Dermis blood vessel endothelial cell (primary cell): ENCODE results near the gene PPP2R5C. TPM values are rescaled to one million over a fixed set of nuclear protein-coding genes. Genes with fewer than 3 reads are reported as not detected.
A peak's percentile ranks its signal among the peaks of the same experiment; 100 is the strongest.

Experiments
- DNase-seq: peaks from one replicate; pipeline ENCODE4 v3.0.0; 2010
- total RNA-seq: library from RNA; depleted of rRNA; stranded (reverse); fragments of >200 nt; gene quantifications from 2 replicates; pipeline ENCODE4 v1.2.3, GENCODE V29; 2014

The PPP2R5C gene
- total RNA-seq, 1 donor from 2014 or later: 80.8 TPM

DNA sequence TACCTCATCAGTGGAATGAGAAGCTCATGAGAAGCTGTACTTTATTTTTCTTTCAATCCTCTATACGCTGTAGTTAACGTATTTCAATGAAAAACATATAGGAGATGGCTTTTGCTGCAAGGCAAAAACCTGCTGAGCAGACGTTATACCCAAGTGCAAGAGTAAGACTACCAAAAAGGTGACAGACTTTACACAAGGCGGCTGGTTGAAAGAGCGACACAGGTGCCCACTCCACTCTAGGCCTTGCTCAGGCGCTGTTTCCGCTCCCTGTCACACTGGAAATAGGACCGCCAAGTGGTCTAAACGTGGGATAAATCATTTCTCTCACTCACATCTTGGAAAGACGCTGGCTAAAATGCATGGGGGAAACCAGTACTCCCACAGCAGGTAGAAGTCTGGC lies 54.5 kb downstream of the PPP2R5C start:
- DNase-seq: no peak

- no peak for DNase-seq
These were observed 56.0 kb downstream of the PPP2R5C start for GRCh38 chr14:101817501-101818001.

DNA sequence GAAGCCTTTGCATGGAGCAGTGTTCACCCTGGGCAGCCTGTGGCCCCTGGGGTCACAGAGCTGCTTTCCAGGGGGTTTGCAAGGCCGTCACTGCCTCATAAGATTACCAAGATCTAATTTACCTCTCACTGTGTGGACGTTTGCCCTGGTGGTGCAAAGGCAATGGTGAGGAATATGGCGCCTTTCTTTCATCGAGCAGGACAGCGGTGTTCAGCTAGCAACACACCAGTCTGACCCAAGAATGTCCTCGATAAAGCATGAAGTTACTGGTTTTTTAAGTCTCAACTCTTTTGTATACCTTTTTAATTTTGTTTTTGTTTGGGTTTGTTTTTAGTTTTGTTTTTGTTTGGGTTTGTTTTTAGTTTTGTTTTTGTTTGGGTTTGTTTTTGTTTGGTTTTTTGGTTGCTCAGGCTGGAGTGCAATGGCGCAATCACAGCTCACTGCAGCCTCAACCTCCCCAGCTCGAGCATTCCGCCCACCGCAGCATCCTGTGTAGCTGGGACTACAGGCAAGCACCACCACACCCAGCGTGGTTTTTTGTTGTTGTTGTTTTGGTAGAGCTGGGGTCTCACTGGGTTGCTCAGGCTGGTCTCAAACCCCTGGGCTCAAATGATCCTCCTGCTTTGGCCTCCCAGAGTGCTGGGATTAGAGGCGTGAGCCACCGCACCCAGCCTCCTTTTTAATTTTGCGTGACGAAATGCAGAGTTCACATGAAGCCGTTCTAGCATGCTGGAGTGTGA lies 57.9 kb downstream of the PPP2R5C start:
- DNase-seq: no peak

DNA sequence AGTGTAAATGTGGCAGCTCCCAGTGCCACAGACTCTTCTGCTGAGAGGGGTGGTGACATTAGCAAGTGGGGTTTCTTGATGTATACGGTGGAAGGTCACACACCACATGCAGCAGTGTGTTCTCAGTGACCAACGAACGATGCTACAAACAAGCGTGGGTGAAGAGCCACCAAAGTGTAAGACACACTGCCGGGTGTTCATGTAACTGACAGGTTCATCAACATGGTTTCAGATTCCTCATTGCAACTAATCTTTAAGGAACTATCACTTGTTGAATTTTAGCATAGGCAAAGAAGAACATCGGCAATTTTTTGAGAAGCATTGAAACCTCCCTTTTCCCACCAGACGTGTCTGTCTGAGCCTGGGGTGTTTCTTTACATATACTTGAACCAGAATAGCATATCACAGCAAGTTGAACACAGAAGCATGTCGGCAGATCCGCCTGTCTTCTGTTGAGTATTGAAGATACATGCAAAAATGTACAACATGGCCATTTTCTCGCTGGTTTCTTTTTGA lies 58.8 kb downstream of the PPP2R5C start:
- no peak for DNase-seq

GRCh38 chr14:101821528-101821927 lies 60.0 kb downstream of the PPP2R5C start:
- no peak for DNase-seq

DNA sequence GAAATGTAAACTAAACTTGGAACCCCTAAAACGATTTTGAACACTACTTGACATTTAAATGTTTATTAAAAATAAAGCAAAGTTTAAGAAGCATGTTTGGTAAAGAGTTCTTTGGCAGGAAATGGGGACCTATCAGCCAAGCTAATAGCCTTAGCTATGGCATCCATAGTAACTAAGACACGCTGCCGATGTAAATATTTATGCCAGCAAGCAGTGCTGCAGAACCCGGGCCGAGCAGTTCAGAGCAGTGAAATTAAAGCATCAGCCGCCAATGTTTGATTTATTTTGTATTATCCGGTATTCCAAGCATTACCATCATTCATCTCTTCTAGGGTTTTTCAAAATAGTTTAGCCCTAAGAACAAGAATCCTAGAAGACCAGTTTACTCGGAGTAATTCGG lies 61.6 kb downstream of the PPP2R5C start:
- no peak for DNase-seq

DNA sequence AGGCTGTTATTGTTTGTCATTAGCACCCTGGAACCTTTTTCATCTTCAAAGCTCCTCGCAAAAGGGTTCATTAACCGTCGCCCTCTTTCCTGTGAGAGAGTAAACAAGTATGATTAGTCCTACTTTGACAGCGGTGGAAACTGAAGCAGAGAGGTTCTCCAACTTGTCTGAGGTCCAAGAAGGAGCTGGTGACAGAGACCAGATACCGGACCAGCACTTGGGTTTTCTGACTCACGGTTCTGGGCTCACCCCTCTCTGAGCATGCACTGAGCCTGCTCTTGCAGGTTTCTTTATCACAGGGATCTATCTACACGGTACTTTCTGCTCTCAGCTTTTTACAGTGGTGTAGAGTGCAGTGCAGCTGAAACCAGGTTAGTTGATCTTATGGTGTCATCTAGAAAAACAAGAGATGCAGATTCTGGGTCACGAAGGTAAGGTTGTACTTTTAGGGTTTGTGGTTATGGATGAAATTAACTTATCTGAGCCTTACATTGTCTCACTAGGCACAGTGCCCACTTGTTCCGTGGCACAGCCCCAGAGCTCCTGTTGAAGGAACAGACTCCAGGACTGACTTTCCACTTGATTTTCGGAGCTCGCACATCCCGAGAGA lies 62.1 kb downstream of the PPP2R5C start:
- DNase-seq: no peak

DNA sequence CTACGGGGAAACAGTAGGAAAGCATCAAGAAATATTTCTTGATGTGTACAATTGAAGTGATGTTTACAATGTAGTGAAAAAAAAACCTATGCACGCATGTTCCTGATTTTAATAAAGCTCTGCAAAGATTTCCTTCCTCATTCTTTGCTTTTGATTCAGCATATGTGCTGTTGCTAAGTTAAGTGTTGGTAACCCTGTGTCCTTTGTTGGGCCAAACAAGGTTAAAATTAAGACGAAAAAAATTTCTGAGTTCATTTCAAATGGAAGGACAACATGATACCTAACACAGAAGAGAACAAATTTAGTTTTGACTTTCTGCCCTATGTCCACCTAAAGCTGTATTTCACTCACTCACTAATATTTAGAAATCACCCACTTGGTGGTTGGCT lies 62.8 kb downstream of the PPP2R5C start:
- DNase-seq: no peak

- no peak for DNase-seq
These were observed 64.3 kb downstream of the PPP2R5C start for GRCh38 chr14:101825797-101826196.

- no peak for DNase-seq
These were observed 64.8 kb downstream of the PPP2R5C start for GRCh38 chr14:101826351-101826750.

- no peak for DNase-seq
These were observed 65.8 kb downstream of the PPP2R5C start for GRCh38 chr14:101827286-101827685.

- DNase-seq: no peak
These were observed 66.5 kb downstream of the PPP2R5C start for GRCh38 chr14:101828046-101828445.

GRCh38 chr14:101830271-101830670 lies 68.8 kb downstream of the PPP2R5C start:
- DNase-seq: no peak

DNA sequence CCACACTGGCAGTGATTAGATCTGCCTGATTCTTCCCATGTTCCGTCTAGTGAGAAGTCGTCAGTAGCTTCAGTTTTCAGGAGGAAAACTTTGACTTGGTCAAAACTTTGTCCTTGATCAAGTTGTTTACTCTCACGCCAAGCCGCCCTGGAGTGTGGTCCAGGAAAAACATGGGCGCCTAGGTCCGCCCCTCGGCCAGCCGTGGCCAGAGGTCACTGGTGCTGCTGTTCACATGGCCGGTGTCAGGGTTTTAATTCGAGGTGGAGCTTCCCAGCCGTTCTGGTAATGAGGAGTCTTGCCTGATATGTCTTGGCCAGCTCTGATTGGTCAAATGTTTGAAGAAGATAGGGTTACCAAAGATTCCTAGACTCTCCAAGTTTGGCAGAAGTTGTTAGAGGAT lies 71.5 kb downstream of the PPP2R5C start:
- no peak for DNase-seq

- DNase-seq: no peak
These were observed 72.9 kb downstream of the PPP2R5C start for GRCh38 chr14:101834397-101834796.

DNA sequence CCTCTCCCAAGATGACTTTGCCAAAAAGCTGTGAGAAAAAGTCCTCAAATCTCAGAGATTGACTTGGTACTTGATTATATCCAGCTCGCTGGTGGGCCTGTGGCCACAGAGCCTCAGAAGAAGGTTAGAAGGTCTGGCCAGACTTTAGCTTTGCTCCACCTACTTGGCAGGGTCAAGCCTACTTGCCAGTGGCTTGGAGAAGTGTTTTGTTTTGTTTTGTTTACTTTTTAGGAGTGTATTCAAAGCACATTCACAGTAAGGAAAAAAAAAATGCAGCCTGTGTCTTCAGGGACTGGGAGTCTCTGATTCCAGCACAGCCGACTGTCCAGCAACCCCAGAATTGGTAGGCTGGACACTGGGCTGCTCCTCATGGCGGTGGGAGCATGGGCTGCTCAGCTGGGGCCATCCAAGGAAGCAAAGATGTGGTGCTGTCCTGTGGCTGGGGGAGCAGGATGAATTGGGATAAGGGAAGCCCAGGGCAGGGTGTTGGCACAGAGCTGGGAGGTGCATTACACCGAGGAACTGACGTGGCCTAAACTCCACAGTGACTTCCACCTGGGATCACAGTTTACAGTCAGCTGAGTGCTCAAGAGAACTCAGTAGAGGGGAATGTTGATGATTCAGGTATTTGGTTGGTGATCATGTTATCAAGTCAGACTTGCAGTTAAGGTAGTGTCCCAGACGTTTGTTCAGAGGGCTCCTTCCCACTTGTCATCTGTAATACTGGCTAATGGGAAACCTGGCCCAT lies 73.5 kb downstream of the PPP2R5C start:
- no peak for DNase-seq

DNA sequence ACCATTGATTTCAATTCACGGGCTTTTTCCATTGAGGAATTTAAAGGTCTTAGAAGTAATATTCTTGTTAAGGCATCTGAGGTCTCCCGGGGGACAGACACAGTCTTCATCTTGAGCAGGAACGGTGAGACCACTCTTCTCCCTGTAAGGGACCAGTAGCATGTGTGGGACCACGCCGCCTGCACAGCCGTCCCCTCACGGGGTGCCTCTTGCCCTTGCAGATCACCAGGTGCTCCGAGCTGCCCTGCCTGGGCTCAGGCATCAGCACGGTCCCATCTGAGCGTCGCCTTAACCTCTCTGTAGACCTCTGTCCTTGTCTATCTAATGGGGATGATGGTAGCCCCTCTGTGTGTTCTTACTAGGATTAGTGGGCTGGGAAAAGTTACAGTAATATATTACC lies 74.1 kb downstream of the PPP2R5C start:
- DNase-seq: no peak

- DNase-seq: peak; percentile 38
These were observed 74.6 kb downstream of the PPP2R5C start for GRCh38 chr14:101836135-101836534.

GRCh38 chr14:101838476-101838875 lies 77.0 kb downstream of the PPP2R5C start:
- no peak for DNase-seq

- no peak for DNase-seq
These were observed 77.7 kb downstream of the PPP2R5C start for GRCh38 chr14:101839236-101839635.

GRCh38 chr14:101839661-101840060 lies 78.2 kb downstream of the PPP2R5C start:
- DNase-seq: no peak

GRCh38 chr14:101840649-101841369 lies 79.3 kb downstream of the PPP2R5C start:
- DNase-seq: no peak

GRCh38 chr14:101843038-101843437 lies 81.5 kb downstream of the PPP2R5C start:
- DNase-seq: no peak
